ENCODE measurements around the gene SRCIN1.

Gene SRCIN1

DNA sequence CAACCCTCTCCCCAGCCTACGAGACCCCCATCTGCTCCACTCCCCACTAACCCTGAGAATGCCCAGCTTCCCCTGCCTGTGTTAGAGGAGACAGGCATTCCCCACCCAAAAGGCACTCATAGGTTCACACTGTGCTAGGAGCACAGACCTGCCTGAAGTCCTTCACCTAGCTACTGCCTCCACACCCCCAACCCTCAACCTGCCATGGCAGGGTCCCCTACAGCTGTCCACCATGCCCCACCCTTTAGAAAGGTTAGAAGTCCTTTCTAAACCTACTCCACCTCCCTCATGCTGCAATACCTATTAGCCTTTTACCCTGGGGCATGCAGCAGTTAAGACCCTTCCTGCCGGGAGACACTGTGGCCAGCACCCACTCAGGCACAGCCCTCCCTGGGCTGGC is 9.1 kb downstream of the SRCIN1 start:
- TF ChIP-seq, protein P1, sequence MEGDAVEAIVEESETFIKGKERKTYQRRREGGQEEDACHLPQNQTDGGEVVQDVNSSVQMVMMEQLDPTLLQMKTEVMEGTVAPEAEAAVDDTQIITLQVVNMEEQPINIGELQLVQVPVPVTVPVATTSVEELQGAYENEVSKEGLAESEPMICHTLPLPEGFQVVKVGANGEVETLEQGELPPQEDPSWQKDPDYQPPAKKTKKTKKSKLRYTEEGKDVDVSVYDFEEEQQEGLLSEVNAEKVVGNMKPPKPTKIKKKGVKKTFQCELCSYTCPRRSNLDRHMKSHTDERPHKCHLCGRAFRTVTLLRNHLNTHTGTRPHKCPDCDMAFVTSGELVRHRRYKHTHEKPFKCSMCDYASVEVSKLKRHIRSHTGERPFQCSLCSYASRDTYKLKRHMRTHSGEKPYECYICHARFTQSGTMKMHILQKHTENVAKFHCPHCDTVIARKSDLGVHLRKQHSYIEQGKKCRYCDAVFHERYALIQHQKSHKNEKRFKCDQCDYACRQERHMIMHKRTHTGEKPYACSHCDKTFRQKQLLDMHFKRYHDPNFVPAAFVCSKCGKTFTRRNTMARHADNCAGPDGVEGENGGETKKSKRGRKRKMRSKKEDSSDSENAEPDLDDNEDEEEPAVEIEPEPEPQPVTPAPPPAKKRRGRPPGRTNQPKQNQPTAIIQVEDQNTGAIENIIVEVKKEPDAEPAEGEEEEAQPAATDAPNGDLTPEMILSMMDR (conservative IDR thresholded peaks at IDR 0.05; ENCODE audit: low read depth, low read length), result no peak
- no peak overlapping the region for H3K4me3 ChIP-seq (ENCODE audit: low read depth, low read length)
- DNase-seq (ENCODE audit: low read depth), result no peak

DNA sequence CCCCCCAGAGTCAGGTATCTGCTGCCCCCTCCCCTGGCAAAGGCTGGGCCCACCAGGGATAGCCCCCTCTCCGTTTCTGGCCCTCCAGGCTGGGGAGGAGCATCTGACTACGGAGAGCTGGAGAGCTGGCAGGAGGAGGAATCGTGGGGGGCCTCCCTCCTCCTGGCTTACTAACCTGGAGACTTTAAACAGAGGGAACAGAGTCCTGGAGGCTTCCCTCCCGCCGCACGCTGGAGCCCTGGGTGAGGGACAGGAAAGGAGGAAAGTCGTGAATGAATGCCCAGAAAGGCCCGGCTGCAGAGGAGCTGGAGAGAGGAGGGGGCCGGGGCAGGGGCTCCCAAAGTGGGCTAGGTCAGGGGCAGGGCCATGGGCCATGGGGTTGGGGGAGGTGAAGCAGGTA is 9.9 kb downstream of the SRCIN1 start:
- DNase-seq (ENCODE audit: low read depth), result no peak
- TF ChIP-seq, protein P1 (conservative IDR thresholded peaks at IDR 0.05; ENCODE audit: low read depth, low read length), result no peak
- no peak overlapping the region for H3K4me3 ChIP-seq (ENCODE audit: low read depth, low read length)

DNA sequence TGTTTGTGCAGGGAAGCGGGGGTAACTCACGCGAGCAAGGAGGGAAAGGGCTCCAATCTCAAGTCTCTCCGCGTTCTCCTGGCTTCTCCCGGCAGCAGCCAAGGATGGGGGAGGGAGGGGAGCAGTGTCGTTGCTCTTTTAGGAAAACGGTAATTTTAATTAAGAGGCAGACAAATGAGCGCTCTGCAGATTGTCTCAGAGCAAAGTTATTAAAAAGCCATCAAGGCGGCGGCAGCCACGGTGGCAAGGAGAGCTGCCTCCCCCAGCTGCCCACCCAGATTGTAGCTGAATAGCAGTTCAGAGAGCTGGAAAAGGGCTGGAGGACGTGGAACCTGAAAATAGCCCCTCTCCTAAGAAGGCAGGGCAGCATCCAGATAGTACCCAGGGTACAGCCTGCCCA is 11.6 kb downstream of the SRCIN1 start:
- TF ChIP-seq, protein P1 (conservative IDR thresholded peaks at IDR 0.05; ENCODE audit: low read depth, low read length), result no peak

DNA sequence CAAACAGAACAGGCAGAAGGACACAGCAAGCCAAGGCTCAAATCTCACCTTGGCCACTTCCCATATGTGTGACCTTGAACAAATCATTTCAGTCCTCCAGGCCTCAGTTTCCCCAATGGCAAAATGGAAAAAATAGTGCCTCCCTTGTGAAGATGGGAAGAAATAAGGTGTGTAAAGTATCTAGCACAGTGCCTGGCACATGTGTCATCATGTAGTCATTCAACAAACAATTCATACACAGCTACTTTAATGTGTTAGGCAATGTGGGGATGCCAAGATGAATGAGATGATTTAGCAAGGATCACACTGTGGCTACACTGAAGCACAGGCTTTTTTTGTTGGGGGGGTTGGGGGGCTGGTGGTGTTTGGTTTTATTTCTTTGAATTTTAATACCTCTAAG is 13.3 kb downstream of the SRCIN1 start:
- H3K4me3 ChIP-seq (ENCODE audit: low read depth, low read length), result no peak overlapping the region
- TF ChIP-seq, protein P1 (conservative IDR thresholded peaks at IDR 0.05; ENCODE audit: low read depth, low read length), result no peak
- DNase-seq (ENCODE audit: low read depth), result no peak

More for the DNA sequence above, 11.6 kb downstream of the SRCIN1 start:
- H3K4me3 ChIP-seq (ENCODE audit: low read depth, low read length), result no peak overlapping the region
- DNase-seq (ENCODE audit: low read depth), result no peak

DNA sequence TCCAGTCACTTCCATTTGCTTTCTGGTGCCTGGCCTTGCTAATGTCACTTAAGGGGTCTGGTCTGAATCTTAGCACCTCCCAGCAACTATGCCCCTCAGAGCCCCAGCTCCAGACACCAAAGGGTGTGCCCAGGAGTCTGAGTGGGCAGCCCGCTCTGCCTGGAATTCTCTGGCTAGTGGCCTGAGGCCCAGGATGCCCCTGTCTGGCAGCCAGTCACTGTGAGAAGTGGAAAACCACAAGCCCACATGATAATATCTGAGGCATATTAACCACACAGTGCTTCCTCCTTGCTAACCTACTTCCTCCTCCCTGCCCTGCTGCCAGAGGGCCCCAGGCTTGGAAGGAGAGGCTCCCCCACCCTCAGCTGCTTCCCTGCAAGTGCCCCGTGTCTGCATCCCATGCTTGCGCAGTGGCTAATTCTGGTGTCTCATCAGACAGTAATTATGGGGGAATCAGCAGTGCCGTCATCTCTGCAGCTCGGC is 14.0 kb downstream of the SRCIN1 start:
- TF ChIP-seq, protein P1 (conservative IDR thresholded peaks at IDR 0.05; ENCODE audit: low read depth, low read length), result no peak
- peak; percentile 14 for DNase-seq (ENCODE audit: low read depth)
- H3K4me3 ChIP-seq (ENCODE audit: low read depth, low read length), result no peak overlapping the region

DNA sequence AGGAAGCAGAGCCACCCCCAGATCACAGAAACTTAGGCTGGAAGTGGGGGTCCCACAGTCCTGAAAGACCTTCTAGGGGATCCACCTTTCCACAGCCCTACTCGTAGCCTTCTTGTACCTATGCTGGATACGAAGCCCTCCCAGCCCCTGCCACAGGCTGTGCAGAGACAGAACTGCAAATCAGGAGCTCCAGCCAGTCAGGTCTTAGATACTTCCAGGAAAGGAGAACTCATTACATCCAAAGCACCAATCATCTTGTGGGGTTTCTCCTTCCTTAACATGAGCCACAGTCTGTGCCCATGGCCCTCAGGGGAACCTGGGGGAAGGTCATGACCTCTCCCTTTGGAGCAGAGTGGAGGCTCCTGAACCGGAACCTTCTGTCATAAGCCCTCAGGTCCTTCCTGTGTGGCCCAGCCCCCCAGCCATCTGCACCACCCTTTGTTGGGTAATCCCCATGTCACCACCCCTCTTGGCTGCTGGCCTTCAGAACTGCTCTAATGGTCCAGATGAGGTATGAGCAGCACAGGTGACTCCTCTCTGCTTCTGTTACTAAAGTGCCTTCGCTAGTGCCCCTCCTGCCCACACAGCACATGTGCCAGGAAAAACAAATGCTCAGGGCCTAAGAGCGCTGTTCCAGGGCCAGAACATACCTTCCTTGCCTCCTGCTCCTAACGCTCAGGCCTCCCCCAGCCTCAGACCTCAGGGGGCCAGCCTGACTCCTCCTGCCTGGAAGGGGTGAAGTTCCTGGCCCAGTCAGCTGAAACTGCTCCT is 14.6 kb downstream of the SRCIN1 start:
- no peak for DNase-seq (ENCODE audit: low read depth)
- H3K4me3 ChIP-seq (ENCODE audit: low read depth, low read length), result no peak overlapping the region
- TF ChIP-seq, protein P1 (conservative IDR thresholded peaks at IDR 0.05; ENCODE audit: low read depth, low read length), result no peak

Data from choroid plexus epithelial cell (primary cell).